Peyer's patch (tissue), 4 donors: ENCODE data around the gene KRT35. TPM values are rescaled to one million over a fixed set of nuclear protein-coding genes. Genes with fewer than 3 reads are reported as not detected.

Experiments
- DNase-seq, 3 donors: peaks; one replicate each; pipeline ENCODE4 v3.0.0-alpha.2; 2017 to 2019
- H3K27ac ChIP-seq, 4 donors: fragments of 200-600 bp; sonication (generic); one replicate each; pipeline ENCODE4 v1.5.1; 2016 to 2019
- H3K27me3 ChIP-seq, 2 donors: fragments of 200-600 bp; sonication (generic); one replicate each; pipeline ENCODE4 v1.5.1; 2019
- H3K36me3 ChIP-seq, 3 donors: fragments of 200-600 bp; sonication (generic); one replicate each; pipeline ENCODE4 v1.5.1; 2016 to 2019
- H3K4me1 ChIP-seq, 4 donors: fragments of 200-600 bp; sonication (generic); one replicate each; pipeline ENCODE4 v1.5.1; 2016 to 2019
- H3K4me3 ChIP-seq, 4 donors: fragments of 200-600 bp; sonication (generic); 1 replicate in 3 of 4; 2 replicates in 1 of 4; pipeline ENCODE4 v1.5.1; 2016 to 2019; ENCODE audit warnings: mild to moderate bottlenecking in 1 of 4
- H3K9me3 ChIP-seq, 4 donors: fragments of 200-600 bp; sonication (generic); one replicate each; pipeline ENCODE4 v1.5.1; 2016 to 2019; ENCODE audit warnings: mild to moderate bottlenecking in 1 of 4
- POLR2A ChIP-seq, 2 donors: fragments of 450-650 bp; IDR thresholded peaks; one replicate each; pipeline ENCODE4 v1.5.1; 2017; ENCODE audit warnings: antibody characterized with exemption in 2 of 2, mild to moderate bottlenecking in 2 of 2, moderate library complexity in 2 of 2
- total RNA-seq, 4 donors: library from RNA; depleted of rRNA; stranded (reverse); fragments of >200 nt; gene quantifications; one replicate each; pipeline ENCODE4 v1.1.0, GENCODE V29; 2016
- TF ChIP-seq, protein P1 (sequence below), 6 experiments: fragments of 450-650 bp in 4 of 6; fragments of 200-600 bp in 2 of 6; sonication (generic) in 1 of 6; IDR thresholded peaks; one replicate each; pipeline ENCODE4 v1.5.1; 2017 to 2019; ENCODE audit warnings: antibody characterized with exemption in 6 of 6, mild to moderate bottlenecking in 3 of 6, moderate library complexity in 1 of 6

KRT35 gene
- total RNA-seq, 4 donors from 2014 or later: not detected

GRCh38 chr17:41449008-41449407 lies 31.9 kb downstream of the KRT35 start:
- H3K27ac ChIP-seq: no peak overlapping the region
- H3K9me3 ChIP-seq: no peaks in the 10 kb centered on the region
- no peak for TF ChIP-seq POLR2A (IDR thresholded peaks at IDR 0.05)
- TF ChIP-seq, protein P1, sequence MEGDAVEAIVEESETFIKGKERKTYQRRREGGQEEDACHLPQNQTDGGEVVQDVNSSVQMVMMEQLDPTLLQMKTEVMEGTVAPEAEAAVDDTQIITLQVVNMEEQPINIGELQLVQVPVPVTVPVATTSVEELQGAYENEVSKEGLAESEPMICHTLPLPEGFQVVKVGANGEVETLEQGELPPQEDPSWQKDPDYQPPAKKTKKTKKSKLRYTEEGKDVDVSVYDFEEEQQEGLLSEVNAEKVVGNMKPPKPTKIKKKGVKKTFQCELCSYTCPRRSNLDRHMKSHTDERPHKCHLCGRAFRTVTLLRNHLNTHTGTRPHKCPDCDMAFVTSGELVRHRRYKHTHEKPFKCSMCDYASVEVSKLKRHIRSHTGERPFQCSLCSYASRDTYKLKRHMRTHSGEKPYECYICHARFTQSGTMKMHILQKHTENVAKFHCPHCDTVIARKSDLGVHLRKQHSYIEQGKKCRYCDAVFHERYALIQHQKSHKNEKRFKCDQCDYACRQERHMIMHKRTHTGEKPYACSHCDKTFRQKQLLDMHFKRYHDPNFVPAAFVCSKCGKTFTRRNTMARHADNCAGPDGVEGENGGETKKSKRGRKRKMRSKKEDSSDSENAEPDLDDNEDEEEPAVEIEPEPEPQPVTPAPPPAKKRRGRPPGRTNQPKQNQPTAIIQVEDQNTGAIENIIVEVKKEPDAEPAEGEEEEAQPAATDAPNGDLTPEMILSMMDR (IDR thresholded peaks at IDR 0.05): no peak
- H3K4me3 ChIP-seq: no peak overlapping the region
- no peak for DNase-seq
- no peaks in the 10 kb centered on the region for H3K27me3 ChIP-seq
- H3K4me1 ChIP-seq: no peaks in the 10 kb centered on the region
- H3K36me3 ChIP-seq: no peaks in the 10 kb centered on the region

GRCh38 chr17:41448506-41448905 lies 32.4 kb downstream of the KRT35 start:
- Histone ChIP-seq H3K36me3 (no peaks in the 10 kb centered on the region), H3K27ac (no peak overlapping the region), H3K27me3 (no peaks in the 10 kb centered on the region), H3K4me3 (no peak overlapping the region), H3K9me3 (no peaks in the 10 kb centered on the region), H3K4me1 (no peaks in the 10 kb centered on the region)
- TF ChIP-seq, protein P1 (IDR thresholded peaks at IDR 0.05): no peak
- TF ChIP-seq POLR2A (IDR thresholded peaks at IDR 0.05): no peak
- DNase-seq: no peak

DNA sequence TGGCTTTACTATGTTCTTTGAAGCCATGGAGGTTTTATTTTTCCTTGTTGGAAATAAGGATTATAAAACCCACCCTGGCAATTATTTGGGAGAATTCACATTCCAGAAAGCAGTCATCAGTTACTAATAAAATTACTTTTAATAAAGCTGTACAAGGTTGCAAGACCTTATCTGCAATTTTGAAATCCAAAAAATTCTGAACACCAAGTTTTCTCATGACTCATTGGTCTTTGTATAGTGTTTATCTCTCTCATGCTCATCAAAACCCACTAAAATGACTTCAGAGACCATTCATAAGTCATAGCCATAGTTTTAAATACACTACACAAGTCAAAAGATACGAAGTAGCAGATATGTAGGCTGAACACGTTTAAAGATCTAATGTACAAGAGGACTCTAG lies 34.1 kb downstream of the KRT35 start:
- no peaks in the 10 kb centered on the region for H3K36me3 ChIP-seq
- no peak for TF ChIP-seq POLR2A (IDR thresholded peaks at IDR 0.05)
- TF ChIP-seq, protein P1 (IDR thresholded peaks at IDR 0.05): no peak
- no peak overlapping the region for H3K4me3 ChIP-seq
- H3K27ac ChIP-seq: no peak overlapping the region
- H3K27me3 ChIP-seq: no peaks in the 10 kb centered on the region
- no peaks in the 10 kb centered on the region for H3K9me3 ChIP-seq
- H3K4me1 ChIP-seq: no peaks in the 10 kb centered on the region
- no peak for DNase-seq

DNA sequence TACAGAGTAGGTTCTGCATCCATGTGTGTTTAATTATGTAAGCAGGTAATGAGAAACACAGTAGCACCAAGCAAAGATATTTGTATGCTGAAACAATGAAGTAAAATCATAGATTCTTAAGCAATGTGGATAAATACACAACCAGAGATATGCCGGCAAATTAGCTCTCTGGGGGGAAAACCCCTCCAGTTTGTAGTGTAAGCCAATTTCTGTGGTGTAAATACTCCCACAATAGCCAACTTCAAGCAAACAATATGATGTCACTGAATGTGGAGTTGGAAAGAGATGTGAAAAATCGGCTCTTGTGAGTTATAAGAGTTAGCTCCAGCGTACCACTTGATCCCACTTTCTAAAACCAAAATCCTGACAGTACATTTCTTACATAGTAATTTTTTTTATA lies 36.3 kb downstream of the KRT35 start:
- H3K27ac ChIP-seq: no peak overlapping the region
- H3K9me3 ChIP-seq: no peaks in the 10 kb centered on the region
- DNase-seq: no peak
- no peaks in the 10 kb centered on the region for H3K27me3 ChIP-seq
- no peaks in the 10 kb centered on the region for H3K36me3 ChIP-seq
- H3K4me3 ChIP-seq: no peak overlapping the region
- no peak for TF ChIP-seq POLR2A (IDR thresholded peaks at IDR 0.05)
- TF ChIP-seq, protein P1 (IDR thresholded peaks at IDR 0.05): no peak
- H3K4me1 ChIP-seq: no peaks in the 10 kb centered on the region

DNA sequence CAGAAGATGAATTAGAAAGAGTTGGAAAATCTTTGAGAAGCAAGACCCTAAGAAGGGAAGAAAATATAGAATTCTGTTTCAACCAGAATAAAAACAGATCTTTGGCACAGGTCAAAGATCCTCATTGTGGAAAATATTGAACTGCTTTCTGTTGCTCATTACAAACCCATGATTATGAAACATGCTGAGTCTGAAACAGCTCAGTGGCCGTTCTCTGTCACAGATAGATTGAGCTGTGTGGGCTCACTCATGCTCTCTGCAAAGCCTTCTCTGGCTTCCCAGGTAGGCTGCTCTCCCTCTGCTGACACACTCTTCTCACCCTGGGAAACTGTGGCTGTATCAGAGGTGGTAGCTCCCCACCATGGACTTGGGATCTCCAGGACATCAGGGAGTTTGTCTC lies 36.8 kb downstream of the KRT35 start:
- H3K27ac ChIP-seq: no peak overlapping the region

More for the DNA sequence above, 36.8 kb downstream of the KRT35 start:
- H3K9me3 ChIP-seq: no peaks in the 10 kb centered on the region
- H3K36me3 ChIP-seq: no peaks in the 10 kb centered on the region
- DNase-seq: no peak
- H3K27me3 ChIP-seq: no peaks in the 10 kb centered on the region
- no peaks in the 10 kb centered on the region for H3K4me1 ChIP-seq
- TF ChIP-seq, protein P1 (IDR thresholded peaks at IDR 0.05): no peak
- no peak overlapping the region for H3K4me3 ChIP-seq
